ENCODE measurements around the gene SEL1L.

- no peak for TF ChIP-seq POLR2A (IDR thresholded peaks at IDR 0.05; ENCODE audit: low read length)
- no peak for TF ChIP-seq GATA1 (IDR thresholded peaks at IDR 0.05; ENCODE audit: low read depth, low read length)
These were observed 27.2 kb downstream of the SEL1L start for GRCh38 chr14:81506487-81506886.
